GM12891 (cell line): Measurements from ENCODE around the gene HOXB5.

Experiments used
- POLR2A ChIP-seq: IDR thresholded peaks from 2 replicates; pipeline ENCODE4 v1.6.1; 2011; ENCODE audit warnings: low read depth, low read length, control low read depth
- POLR2AphosphoS5 ChIP-seq: IDR thresholded peaks from 2 replicates; pipeline ENCODE4 v1.6.1; 2011; ENCODE audit warnings: low read depth, low read length, control low read depth
- TAF1 ChIP-seq: IDR thresholded peaks from 2 replicates; pipeline ENCODE4 v1.6.1; 2011; ENCODE audit warnings: low read depth, low read length, control low read depth

GRCh38 chr17:48569674-48570324 is 23.8 kb downstream of the HOXB5 start:
- TF ChIP-seq POLR2AphosphoS5 (no peak), TAF1 (no peak), POLR2A (no peak)
